HFF-Myc (cell line): ENCODE data around the gene PDGFRB.

Source experiments
- DNase-seq: peaks from one replicate; pipeline ENCODE4 v3.0.0-alpha.2; 2011; ENCODE audit warnings: low read depth; ENCODE audit errors: extremely low read depth
- H3K4me3 ChIP-seq: replicated peaks from 2 replicates; pipeline ENCODE4 v1.5.1; 2011; ENCODE audit warnings: low read depth, mild to moderate bottlenecking, control low read depth, low read length
- CTCF ChIP-seq: IDR thresholded peaks from 2 replicates; pipeline ENCODE4 v1.5.1; 2012; ENCODE audit warnings: mild to moderate bottlenecking, low read depth, low read length, control low read depth; ENCODE audit errors: missing control alignments

PDGFRB gene

GRCh38 chr5:150160448-150161081 is 4.9 kb upstream of the PDGFRB start:
- TF ChIP-seq CTCF = no peak
- no peak overlapping the region for H3K4me3 ChIP-seq
- no peak for DNase-seq

GRCh38 chr5:150159741-150160179 is 4.1 kb upstream of the PDGFRB start:
- no peak for DNase-seq
- no peak overlapping the region for H3K4me3 ChIP-seq
- TF ChIP-seq CTCF = no peak

- no peak overlapping the region for H3K4me3 ChIP-seq
- TF ChIP-seq CTCF = no peak
- DNase-seq = no peak
These were observed 3.4 kb upstream of the PDGFRB start for GRCh38 chr5:150159031-150159430.

- H3K4me3 ChIP-seq = no peak overlapping the region
- no peak for TF ChIP-seq CTCF
- no peak for DNase-seq
These were observed 2.7 kb upstream of the PDGFRB start for GRCh38 chr5:150158170-150158949.

GRCh38 chr5:150157168-150157567 is 1.5 kb upstream of the PDGFRB start:
- no peak overlapping the region for H3K4me3 ChIP-seq
- no peak for DNase-seq
- TF ChIP-seq CTCF = no peak

- no peak for DNase-seq
- peak overlapping the region; percentile 91; the same call in 1 of the 2 replicates for H3K4me3 ChIP-seq
- TF ChIP-seq CTCF = no peak
These were observed 895 bp upstream of the PDGFRB start for GRCh38 chr5:150156540-150156939.
